CD4-positive, alpha-beta T cell treated with Interleukin-6 at 100 ng/mL for 8 hours (primary cell): Measurements from ENCODE around the gene CRABP2.

Experiments used
- DNase-seq: peaks from one replicate; pipeline ENCODE4 v3.0.0-alpha.2; 2020; ENCODE audit warnings: mixed read lengths, low spot score

The CRABP2 gene

DNA sequence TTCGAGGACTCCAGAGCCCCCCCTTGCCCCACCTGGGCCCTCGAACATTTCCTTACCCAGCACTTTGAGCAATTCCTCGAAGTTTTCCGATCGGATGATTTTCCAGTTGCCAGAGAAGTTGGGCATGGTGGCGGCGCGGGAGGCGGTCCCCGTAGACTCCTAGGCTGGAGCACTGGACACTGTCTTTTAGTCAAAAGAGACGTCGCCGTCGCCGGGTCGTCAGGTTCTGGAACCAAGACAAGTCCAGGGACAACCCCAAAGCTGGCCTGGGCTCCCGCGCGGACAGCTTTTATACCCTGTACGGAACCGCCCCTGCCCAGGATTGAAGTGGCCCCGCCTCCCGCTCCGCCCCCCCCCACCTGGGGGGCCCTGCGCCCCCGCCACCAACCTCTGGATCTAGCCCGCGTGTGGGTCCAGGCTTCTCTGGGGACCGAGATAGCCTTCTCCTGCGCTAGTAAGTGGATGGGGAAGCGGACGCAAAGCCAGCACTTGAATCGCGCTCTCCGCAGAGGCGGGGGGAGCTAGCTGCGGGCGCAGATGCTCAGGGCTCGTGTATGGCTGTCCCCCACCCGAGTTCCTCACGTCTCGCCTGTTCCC is at the start of gene CRABP2:
Gene CRABP2 (minus strand): TSS at position 263 of the 597 bp plus-strand sequence. CDS start 137 bp downstream, at position 126.
- no peak for DNase-seq

- no peak for DNase-seq
These were observed 48.8 kb upstream of the CRABP2 start for GRCh38 chr1:156754219-156754618.

DNA sequence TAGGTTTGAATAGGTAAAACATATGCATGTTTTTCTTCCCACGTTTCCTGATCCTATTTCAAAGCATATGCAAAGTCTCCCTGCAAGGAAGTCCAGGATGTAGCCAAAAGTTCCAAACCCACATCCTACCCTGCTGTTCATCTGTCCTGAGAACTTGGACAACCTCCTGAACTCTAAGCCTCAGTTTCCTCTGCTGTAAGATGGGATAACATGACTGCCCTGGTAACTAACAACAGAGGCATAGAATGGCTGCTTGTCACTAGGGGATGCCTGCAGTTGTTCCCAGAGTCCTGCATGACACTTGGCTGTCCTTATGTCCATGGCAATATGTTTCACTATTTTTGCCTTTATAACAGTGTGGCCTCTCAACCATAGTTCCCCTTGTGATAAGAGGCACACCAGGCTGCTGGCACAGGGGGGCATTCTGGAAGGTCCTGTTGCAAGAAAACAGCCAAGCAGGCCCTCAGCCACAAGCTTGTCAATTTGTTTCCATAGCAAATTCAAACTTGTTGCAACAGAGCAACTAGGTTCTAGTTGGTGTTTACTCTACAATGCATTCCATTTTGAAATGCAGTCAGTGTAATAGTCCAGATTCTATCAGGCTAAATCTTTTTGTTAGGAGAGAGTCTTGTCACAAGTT is 47.6 kb upstream of the CRABP2 start:
- DNase-seq, result no peak

GRCh38 chr1:156751757-156752481 is 46.5 kb upstream of the CRABP2 start:
- DNase-seq, result peak; percentile 97

DNA sequence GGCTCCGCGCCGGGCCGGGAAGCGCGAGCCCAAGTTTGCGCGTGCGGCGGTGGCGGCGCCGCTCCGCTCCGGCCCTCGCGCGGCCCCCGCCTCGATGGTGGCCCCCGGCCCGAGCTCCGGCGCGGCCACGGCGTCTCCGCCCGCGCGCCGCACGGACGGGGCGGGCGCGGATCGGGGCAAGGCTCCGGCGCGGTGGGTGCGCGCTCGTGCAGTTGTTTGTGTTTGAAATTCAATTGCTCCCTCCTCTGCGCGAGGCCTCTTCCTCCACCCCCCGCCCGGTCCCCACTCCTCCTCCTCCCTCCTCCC is 46.0 kb upstream of the CRABP2 start, which contains the start of gene HDGF:
Gene HDGF (minus strand): TSS at position 225 of the 306 bp plus-strand sequence. CDS start 246 bp downstream, outside the sequence.
- DNase-seq, result no peak

- DNase-seq, result no peak
These were observed 45.5 kb upstream of the CRABP2 start for GRCh38 chr1:156750711-156751450.

GRCh38 chr1:156750191-156750672 is 44.8 kb upstream of the CRABP2 start:
- no peak for DNase-seq

- DNase-seq, result no peak
These were observed 44.2 kb upstream of the CRABP2 start for GRCh38 chr1:156749419-156750118.

DNA sequence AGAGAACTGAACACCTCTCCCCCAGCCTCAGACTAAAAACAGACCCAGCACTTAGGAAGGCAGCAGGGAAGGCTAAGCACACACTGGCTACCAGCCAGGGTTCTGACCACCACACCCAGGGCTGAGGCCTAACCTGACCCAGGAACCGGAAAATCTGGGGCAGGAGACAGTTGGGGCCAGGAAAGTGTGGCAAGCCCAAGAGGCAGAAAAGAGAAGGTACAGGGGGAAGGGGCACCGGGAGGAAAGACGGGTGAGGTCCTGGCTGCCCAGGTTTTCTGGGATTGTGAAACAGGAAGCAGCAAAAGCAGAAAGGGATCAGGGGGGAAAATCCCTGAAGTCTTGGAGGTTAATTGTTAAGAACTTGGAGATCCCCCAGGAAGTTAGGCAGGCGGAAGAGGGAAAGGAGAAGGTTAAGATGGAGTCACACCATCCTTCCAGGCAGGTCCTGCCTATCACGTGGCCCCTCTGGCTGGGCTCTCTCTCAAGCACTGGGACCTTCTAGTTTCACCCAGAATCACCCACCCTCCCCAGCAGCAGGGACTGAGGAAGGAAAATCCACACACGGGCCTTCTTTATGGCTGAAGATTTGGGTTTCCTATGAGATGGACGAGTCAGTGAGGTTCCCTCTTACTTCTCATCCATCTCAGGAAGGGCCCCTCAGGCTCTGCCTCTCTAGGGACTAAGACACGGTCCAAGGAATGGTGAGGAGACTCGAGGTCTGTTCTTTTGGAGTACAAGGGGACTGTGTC is 43.5 kb upstream of the CRABP2 start:
- no peak for DNase-seq

DNA sequence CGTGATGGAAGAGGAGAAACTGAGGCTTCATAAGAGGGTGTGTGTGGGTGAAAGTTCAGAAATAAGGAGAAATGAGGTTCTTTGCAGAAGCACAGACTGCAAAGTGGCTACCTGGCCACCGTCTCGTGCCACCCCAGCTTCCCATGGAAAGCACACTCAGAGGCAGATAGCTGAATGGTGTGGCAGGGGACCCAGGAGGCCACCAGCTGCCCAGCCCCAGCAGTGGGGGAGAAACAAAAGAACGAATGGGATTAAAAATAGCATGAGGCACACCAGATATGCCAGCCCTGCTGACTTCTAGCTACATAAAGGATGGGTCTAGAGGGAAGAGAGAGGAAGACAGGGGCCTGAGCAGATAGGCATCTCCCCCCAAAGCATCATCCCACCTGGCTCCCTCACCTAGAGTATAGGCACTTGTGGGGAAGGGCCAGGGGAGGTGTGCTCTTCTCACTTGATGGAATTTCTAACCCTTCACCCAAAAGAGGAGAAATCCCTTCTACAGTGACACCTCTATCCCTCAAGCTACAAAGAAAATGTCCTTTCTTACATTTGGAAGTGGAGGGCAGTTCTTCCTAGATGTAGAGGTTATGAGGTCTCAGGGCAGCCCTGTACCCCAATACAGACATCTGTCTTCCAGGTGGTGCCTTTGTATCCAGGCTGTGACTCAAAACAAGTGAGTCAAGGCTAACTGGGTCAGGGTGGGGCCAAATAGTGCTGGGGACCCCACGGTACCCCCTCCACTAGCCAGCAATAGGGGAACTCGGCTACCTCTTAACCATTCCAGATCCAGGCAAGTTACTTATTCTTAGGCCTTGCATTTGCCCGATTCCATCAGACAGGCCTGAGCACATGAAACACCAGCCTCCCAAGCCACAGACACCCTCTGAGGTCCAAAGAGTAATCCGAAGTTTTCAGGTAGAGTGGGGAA is 42.6 kb upstream of the CRABP2 start:
- no peak for DNase-seq

GRCh38 chr1:156746728-156747631 is 41.6 kb upstream of the CRABP2 start:
- peak; percentile 54 for DNase-seq

- DNase-seq, result no peak
These were observed 41.0 kb upstream of the CRABP2 start for GRCh38 chr1:156746406-156746727.

- DNase-seq, result no peak
These were observed 40.5 kb upstream of the CRABP2 start for GRCh38 chr1:156745881-156746280.

DNA sequence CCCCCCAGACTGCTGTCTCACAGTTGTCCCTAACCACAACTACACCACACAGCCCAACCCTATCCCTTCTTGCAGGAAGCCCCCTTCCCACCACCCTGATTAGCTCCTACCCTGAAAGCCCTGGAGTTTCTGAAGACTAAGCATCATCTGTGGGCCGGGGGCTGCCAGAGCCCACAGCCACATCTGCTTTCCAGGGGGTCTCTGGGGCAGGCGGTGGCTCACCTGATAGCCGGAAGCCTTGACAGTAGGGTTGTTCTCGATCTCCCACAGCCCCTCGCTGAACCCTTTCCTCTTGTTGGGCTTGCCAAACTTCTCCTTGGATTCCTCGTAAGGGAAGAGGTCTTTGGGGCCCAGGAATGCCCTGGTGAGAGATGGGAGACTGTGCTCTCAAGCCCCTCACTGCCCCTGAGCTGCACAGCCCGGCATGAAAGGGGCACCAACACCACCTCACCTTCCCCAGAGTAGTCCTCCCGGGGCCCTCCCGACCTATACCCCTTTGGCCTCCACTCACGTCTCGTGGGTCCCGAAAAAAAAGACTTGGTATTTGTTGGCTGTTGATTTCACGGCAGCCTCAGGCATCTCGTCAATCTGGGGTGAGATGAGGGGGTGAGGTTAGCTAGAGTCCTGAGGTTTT is 39.5 kb upstream of the CRABP2 start:
- no peak for DNase-seq

- DNase-seq, result no peak
These were observed 39.0 kb upstream of the CRABP2 start for GRCh38 chr1:156744344-156744743.

DNA sequence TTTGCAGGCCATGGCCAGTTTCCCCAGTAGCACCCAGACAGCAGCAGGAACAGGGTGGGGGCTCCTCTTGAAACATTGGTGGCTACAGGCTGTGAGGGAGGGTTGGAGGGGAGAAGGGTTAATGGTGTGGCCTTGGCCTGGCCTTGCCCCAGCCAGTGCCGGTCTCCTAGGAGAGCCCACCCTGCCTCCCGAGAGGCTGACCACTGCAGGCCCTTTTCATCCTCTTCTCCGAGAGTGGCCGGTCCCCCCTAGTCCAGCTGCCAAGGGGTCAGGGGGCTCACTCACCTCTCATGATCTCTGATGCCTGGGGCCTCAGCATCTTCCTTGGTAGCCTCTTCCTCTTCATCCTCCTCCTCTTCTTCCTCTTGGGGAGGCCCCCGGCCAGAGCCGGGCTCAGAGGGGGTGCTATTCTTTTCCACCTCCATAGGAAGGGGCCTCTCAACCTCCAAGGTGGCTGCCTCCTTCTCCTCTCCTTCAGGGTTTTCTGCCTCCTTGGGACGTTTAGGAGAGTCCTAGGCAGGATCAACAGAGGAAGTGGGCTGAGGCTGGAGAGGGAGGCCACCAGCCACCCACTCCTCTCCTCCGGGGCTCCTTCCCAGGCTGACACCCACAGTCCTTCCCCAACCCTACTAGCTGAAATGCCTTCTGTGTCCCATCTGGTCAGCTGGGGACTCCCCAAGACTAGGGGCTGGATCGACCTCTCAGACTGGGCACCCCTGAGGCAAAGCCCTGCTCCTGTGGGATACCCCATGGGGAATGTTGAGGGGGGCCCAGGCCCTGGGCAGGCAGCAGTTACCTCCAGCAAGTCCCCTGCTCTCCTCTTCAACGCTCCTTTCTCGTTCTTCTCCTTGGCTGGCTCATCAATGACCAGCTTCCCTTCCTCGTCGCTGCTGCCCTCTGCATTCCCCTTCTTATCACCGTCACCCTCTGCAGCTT is 38.3 kb upstream of the CRABP2 start:
- no peak for DNase-seq

DNA sequence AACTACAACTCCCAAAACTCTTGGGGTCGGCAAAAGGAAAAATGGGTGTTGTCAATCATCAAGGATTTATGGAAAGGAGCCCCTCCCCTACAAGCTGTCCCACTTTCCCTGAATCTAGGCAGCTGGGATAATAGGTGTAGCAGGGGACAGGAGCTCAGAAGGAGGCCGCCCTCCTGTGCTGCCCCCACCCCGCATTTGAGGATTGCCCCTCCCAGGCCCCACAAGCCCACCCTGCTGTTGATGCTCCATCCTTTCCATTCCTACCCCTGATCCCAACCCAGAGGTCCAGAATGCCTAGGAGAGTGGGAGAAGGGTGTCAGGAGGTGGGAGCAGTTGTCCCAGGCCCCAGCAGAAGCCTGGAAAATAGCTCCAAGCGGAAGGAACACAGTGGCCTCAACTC is 37.4 kb upstream of the CRABP2 start:
- no peak for DNase-seq
